ENCODE data around the gene AP2A2.

GRCh38 chr11:1026641-1027482 is 101.2 kb downstream of the AP2A2 start:
- TF ChIP-seq EZH2phosphoT487 (IDR thresholded peaks at IDR 0.05; ENCODE audit: borderline replicate concordance, low read length) (no peak), CTCF (IDR thresholded peaks at IDR 0.05; ENCODE audit: low read depth, low read length, poor library complexity, severe bottlenecking) (no peak)
